Neural cell (in vitro differentiated cells): ENCODE data around the gene ATPAF1. TPM values are rescaled to one million over a fixed set of nuclear protein-coding genes. Genes with fewer than 3 reads are reported as not detected.

Source experiments
- H2AFZ ChIP-seq: fragments of 200-600, 300-800 bp; sonication (generic), shearing (Covaris generic); 2 replicates; pipeline ENCODE4 v1.6.0; 2014; ENCODE audit warnings: low read depth, mild to moderate bottlenecking, antibody characterized with exemption, low read length, moderate library complexity
- H3F3A ChIP-seq: fragments of 200-600 bp; shearing (Covaris generic); 2 replicates; pipeline ENCODE4 v1.6.1; 2016; ENCODE audit warnings: mild to moderate bottlenecking, moderate library complexity, mixed read lengths, antibody characterized with exemption, low read length; ENCODE audit not compliant: insufficient read depth, poor library complexity, severe bottlenecking
- H3K27ac ChIP-seq: fragments of 200-600, 300-800 bp; sonication (generic), shearing (Covaris generic); 2 replicates; pipeline ENCODE4 v1.5.1; 2014; ENCODE audit warnings: mild to moderate bottlenecking, low read length, moderate library complexity
- H3K27me3 ChIP-seq: fragments of 300-800, 200-600 bp; sonication (generic), shearing (Covaris generic); 2 replicates; pipeline ENCODE4 v1.6.0; 2014; ENCODE audit warnings: mild to moderate bottlenecking, low read depth, low read length, moderate library complexity; ENCODE audit not compliant: insufficient read depth
- H3K36me3 ChIP-seq: fragments of 300-800, 200-600 bp; sonication (generic), shearing (Covaris generic); 2 replicates; pipeline ENCODE4 v1.5.1; 2014; ENCODE audit warnings: mild to moderate bottlenecking, antibody characterized with exemption, low read length, moderate library complexity; ENCODE audit not compliant: insufficient read depth
- H3K4me2 ChIP-seq: fragments of 300-800, 200-600 bp; sonication (generic), shearing (Covaris generic); 2 replicates; pipeline ENCODE4 v1.6.0; 2014; ENCODE audit warnings: mild to moderate bottlenecking, low read length
- H3K4me3 ChIP-seq: fragments of 300-800, 200-600 bp; sonication (generic), shearing (Covaris generic); 2 replicates; pipeline ENCODE4 v1.5.1; 2014; ENCODE audit warnings: mild to moderate bottlenecking, low read length, moderate library complexity
- H3K79me2 ChIP-seq: fragments of 200-600 bp; shearing (Covaris generic); replicated peaks from 2 replicates; pipeline ENCODE4 v1.6.0; 2014; ENCODE audit warnings: mild to moderate bottlenecking, low read length, moderate library complexity; ENCODE audit not compliant: insufficient read depth
- H3K9ac ChIP-seq: fragments of 300-800, 200-600 bp; sonication (generic), shearing (Covaris generic); 2 replicates; pipeline ENCODE4 v1.6.1; 2016; ENCODE audit warnings: mild to moderate bottlenecking, low read length, mixed read lengths
- H3K9me2 ChIP-seq: fragments of 200-600 bp; shearing (Covaris generic); 2 replicates; pipeline ENCODE4 v1.6.1; 2016; ENCODE audit warnings: mild to moderate bottlenecking, low read length, mixed read lengths; ENCODE audit not compliant: insufficient read depth
- H3K9me3 ChIP-seq: fragments of 200-600, 300-800 bp; sonication (generic), shearing (Covaris generic); 2 replicates; pipeline ENCODE4 v1.6.1; 2016; ENCODE audit warnings: mild to moderate bottlenecking, mixed run types, low read length, moderate library complexity, mixed read lengths
- H4K20me1 ChIP-seq: fragments of 200-600 bp; shearing (Covaris generic); 2 replicates; pipeline ENCODE4 v1.6.1; 2016; ENCODE audit warnings: mild to moderate bottlenecking, mixed run types; ENCODE audit not compliant: insufficient read depth
- CTCF ChIP-seq: fragments of 450-650 bp; IDR thresholded peaks from 2 replicates; pipeline ENCODE4 v1.5.1; 2014; ENCODE audit warnings: antibody characterized with exemption, mild to moderate bottlenecking, moderate library complexity; ENCODE audit not compliant: poor library complexity, severe bottlenecking
- EP300 ChIP-seq: fragments of 450-650 bp; conservative IDR thresholded peaks from 2 replicates; pipeline ENCODE4 v1.6.1; 2014; ENCODE audit warnings: antibody characterized with exemption, mild to moderate bottlenecking, moderate library complexity; ENCODE audit not compliant: poor library complexity, severe bottlenecking
- EZH2 ChIP-seq: fragments of 200-600, 300-800 bp; shearing (Covaris generic), sonication (generic); IDR thresholded peaks from 2 replicates; pipeline ENCODE4 v1.6.1; 2014; ENCODE audit warnings: antibody characterized with exemption, low read length, borderline replicate concordance, mild to moderate bottlenecking; ENCODE audit not compliant: insufficient read depth, poor library complexity, severe bottlenecking
- MXI1 ChIP-seq: fragments of 450-650 bp; conservative IDR thresholded peaks from 2 replicates; pipeline ENCODE4 v1.6.1; 2014; ENCODE audit warnings: antibody characterized with exemption, mild to moderate bottlenecking; ENCODE audit not compliant: poor library complexity, severe bottlenecking
- POLR2AphosphoS5 ChIP-seq: IDR thresholded peaks from 2 replicates; pipeline ENCODE4 v1.6.1; 2012
- RAD21 ChIP-seq: fragments of 450-650 bp; conservative IDR thresholded peaks from 2 replicates; pipeline ENCODE4 v1.6.1; 2014; ENCODE audit warnings: antibody characterized with exemption, mild to moderate bottlenecking, moderate library complexity
- REST ChIP-seq: IDR thresholded peaks from 2 replicates; pipeline ENCODE4 v1.6.1; 2012; ENCODE audit warnings: borderline replicate concordance
- SMC3 ChIP-seq: fragments of 450-650 bp; conservative IDR thresholded peaks from 2 replicates; pipeline ENCODE4 v1.6.1; 2014; ENCODE audit warnings: antibody characterized with exemption, mild to moderate bottlenecking, moderate library complexity; ENCODE audit not compliant: poor library complexity
- TAF1 ChIP-seq: IDR thresholded peaks from 2 replicates; pipeline ENCODE4 v1.6.1; 2012; ENCODE audit warnings: low read depth
- polyA plus RNA-seq: library from polyadenylated mRNA; depleted of rRNA; stranded (reverse); fragments of >200 nt; gene quantifications from 2 replicates; pipeline ENCODE4 v1.2.3, GENCODE V29; 2014

The ATPAF1 gene
- polyA plus RNA-seq, 1 donor from 2014 or later, result 80.7 TPM

- H2AFZ ChIP-seq, result no peak overlapping the region
- H3K9ac ChIP-seq, result no peak overlapping the region
- H3K4me3 ChIP-seq, result no peak overlapping the region
- H3K4me2 ChIP-seq, result no peak overlapping the region
- H3K27me3 ChIP-seq, result peaks cover 7% of the 10 kb centered on the region
- no peaks in the 10 kb centered on the region for H3K79me2 ChIP-seq
- no peaks in the 10 kb centered on the region for H3K9me2 ChIP-seq
- no peak overlapping the region for H3K27ac ChIP-seq
- no peak for TF ChIP-seq RAD21
- no peak for TF ChIP-seq TAF1
- TF ChIP-seq POLR2AphosphoS5, result no peak
- TF ChIP-seq SMC3, result no peak
- no peak for TF ChIP-seq EP300
- no peak for TF ChIP-seq MXI1
- no peak for TF ChIP-seq REST
- no peak for TF ChIP-seq EZH2
- no peak for TF ChIP-seq CTCF
- H3F3A ChIP-seq, result no peaks in the 10 kb centered on the region
- no peaks in the 10 kb centered on the region for H3K9me3 ChIP-seq
- no peaks in the 10 kb centered on the region for H4K20me1 ChIP-seq
- H3K36me3 ChIP-seq, result no peaks in the 10 kb centered on the region
Measured at GRCh38 chr1:46622344-46622743, 45.8 kb downstream of the ATPAF1 start.

- Histone ChIP-seq H3K27me3 (peaks cover 11% of the 10 kb centered on the region), H3K36me3 (no peaks in the 10 kb centered on the region), H3K9me2 (no peaks in the 10 kb centered on the region), H3K27ac (no peak overlapping the region), H2AFZ (no peak overlapping the region), H4K20me1 (no peaks in the 10 kb centered on the region), H3K9me3 (no peaks in the 10 kb centered on the region), H3K4me2 (no peak overlapping the region), H3K79me2 (no peaks in the 10 kb centered on the region), H3K4me3 (no peak overlapping the region), H3F3A (no peaks in the 10 kb centered on the region), H3K9ac (no peak overlapping the region)
- TF ChIP-seq POLR2AphosphoS5, result no peak
- no peak for TF ChIP-seq RAD21
- no peak for TF ChIP-seq REST
- no peak for TF ChIP-seq CTCF
- no peak for TF ChIP-seq EP300
- no peak for TF ChIP-seq SMC3
- no peak for TF ChIP-seq MXI1
- no peak for TF ChIP-seq EZH2
- TF ChIP-seq TAF1, result no peak
Measured at GRCh38 chr1:46621930-46622329, 46.2 kb downstream of the ATPAF1 start.
